Small intestine (tissue), 7 donors: Measurements from ENCODE around the gene DISP3. TPM values are rescaled to one million over a fixed set of nuclear protein-coding genes. Genes with fewer than 3 reads are reported as not detected.

Experiments
- DNase-seq, 2 donors: peaks; one replicate each; pipeline versions ENCODE4 v3.0.0 to v3.0.0-alpha.2; 2013
- FAIRE-seq: peaks from 2 replicates; lab custom pipeline; 2012; peaks lifted over from hg19 to GRCh38; lab: Jason Lieb, UNC
- H3K27ac ChIP-seq, 3 donors: one replicate each; pipeline ENCODE4 v1.5.1; 2013; ENCODE audit warnings: low read length in 2 of 3, mild to moderate bottlenecking in 2 of 3, control low read depth in 1 of 3, inconsistent platforms in 1 of 3, low read depth in 1 of 3, moderate library complexity in 1 of 3
- H3K27me3 ChIP-seq, 3 donors: one replicate each; pipeline ENCODE4 v1.6.1; 2013; ENCODE audit warnings: low read length in 3 of 3, inconsistent platforms in 1 of 3; ENCODE audit not compliant: control insufficient read depth in 3 of 3, insufficient read depth in 3 of 3
- H3K36me3 ChIP-seq, 3 donors: one replicate each; pipeline ENCODE4 v1.6.1; 2013; ENCODE audit warnings: low read length in 3 of 3, inconsistent platforms in 1 of 3, low read depth in 1 of 3, mild to moderate bottlenecking in 1 of 3, moderate library complexity in 1 of 3; ENCODE audit not compliant: control insufficient read depth in 3 of 3, insufficient read depth in 2 of 3
- H3K4me1 ChIP-seq, 3 donors: one replicate each; pipeline ENCODE4 v1.6.1; 2013; ENCODE audit warnings: low read length in 2 of 3, inconsistent platforms in 1 of 3, low read depth in 1 of 3, mild to moderate bottlenecking in 1 of 3, moderate library complexity in 1 of 3; ENCODE audit not compliant: control insufficient read depth in 3 of 3, insufficient read depth in 2 of 3
- H3K4me3 ChIP-seq, 3 donors: one replicate each; pipeline ENCODE4 v1.5.1; 2013; ENCODE audit warnings: low read length in 3 of 3, control low read depth in 1 of 3, inconsistent platforms in 1 of 3, low read depth in 1 of 3, mild to moderate bottlenecking in 1 of 3, moderate library complexity in 1 of 3
- H3K9me3 ChIP-seq, 2 donors: one replicate each; pipeline ENCODE4 v1.6.1; 2013; ENCODE audit warnings: low read depth in 1 of 2, low read length in 1 of 2; ENCODE audit not compliant: control insufficient read depth in 2 of 2, insufficient read depth in 1 of 2
- WGBS, 3 donors: extraction: QIAGEN DNeasy Blood & Tissue Kit; methylation state at CpG; one replicate each; pipeline ENCODE4 v1.1.7; 2013; 5-methylcytosine and 5-hydroxymethylcytosine counted together
- polyA plus RNA-seq, 4 donors: library from polyadenylated mRNA; stranded (reverse) in 3 of 4; unstranded in 1 of 4; fragments of 200-250 nt in 3 of 4; fragments of 120-200 nt in 1 of 4; gene quantifications; one replicate each; pipeline versions ENCODE4 v1.2.1 to v1.2.3, GENCODE V29; 2013
- donor health status: healthy with polysubstance abuse.
- donor health status: control.
- donor health status: control.
- donor health status: Bipolar disorder and iron deficiency.
- donor health status: healthy.

Gene DISP3
- polyA plus RNA-seq, 4 donors: 0.54 to 0.61 TPM; not detected in 2

DNA sequence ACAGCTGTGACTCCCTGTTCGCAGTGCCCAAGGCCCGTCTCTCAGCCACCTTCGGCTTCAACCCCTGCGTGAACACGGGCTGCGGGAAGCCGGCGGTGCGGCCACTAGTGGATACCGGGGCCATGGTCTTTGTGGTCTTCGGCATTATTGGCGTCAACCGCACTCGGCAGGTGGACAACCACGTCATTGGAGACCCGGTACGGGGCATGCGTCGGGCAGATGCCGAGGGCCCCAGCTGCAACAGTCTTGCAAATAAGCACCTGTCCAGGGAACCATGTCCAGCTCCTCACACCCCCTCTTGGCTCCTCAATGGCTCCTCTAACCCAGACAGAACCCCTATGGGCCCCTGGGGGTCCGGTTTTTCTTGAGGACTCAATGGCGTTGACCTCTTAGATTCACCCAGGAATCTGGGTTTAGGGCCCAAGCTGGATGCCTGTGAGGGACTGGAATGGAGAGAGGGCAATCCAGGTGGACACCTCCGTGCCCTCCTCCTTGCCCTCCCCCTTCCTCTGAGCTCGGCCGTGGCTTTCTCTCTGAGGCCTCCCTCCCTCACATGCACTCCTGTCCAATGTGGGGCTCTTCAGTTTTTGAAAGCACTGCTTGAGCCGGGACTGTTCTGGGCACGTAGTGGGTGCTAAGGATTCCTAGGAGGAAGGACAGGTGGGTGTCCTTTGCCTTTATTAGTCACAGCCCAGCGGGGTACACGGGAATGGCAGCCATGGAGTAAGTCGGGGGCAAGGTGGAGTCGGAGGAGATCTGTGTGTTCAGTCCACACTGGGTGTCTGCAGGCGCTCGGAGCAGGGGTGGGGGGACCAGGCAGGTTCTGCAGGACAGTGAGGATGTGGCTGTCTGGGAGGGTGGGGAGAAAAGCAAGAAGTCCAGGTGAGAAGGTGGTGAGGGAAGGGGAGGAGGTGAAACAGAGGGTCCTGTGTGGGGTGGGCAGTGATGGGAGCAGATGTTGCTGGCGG lies 51.1 kb downstream of the DISP3 start:
- Histone ChIP-seq H3K9me3 (no peaks in the 10 kb centered on the region), H3K4me1 (no peaks in the 10 kb centered on the region), H3K36me3 (no peaks in the 10 kb centered on the region), H3K27ac (no peak overlapping the region), H3K4me3 (no peak overlapping the region), H3K27me3 (no peaks in the 10 kb centered on the region)
- FAIRE-seq (no peak), DNase-seq (no peak)
- whole genome bisulfite sequencing, 3 donors: 79 to 85% (median 83%) methylated on average over 34 of the region's 34 CpGs

DNA sequence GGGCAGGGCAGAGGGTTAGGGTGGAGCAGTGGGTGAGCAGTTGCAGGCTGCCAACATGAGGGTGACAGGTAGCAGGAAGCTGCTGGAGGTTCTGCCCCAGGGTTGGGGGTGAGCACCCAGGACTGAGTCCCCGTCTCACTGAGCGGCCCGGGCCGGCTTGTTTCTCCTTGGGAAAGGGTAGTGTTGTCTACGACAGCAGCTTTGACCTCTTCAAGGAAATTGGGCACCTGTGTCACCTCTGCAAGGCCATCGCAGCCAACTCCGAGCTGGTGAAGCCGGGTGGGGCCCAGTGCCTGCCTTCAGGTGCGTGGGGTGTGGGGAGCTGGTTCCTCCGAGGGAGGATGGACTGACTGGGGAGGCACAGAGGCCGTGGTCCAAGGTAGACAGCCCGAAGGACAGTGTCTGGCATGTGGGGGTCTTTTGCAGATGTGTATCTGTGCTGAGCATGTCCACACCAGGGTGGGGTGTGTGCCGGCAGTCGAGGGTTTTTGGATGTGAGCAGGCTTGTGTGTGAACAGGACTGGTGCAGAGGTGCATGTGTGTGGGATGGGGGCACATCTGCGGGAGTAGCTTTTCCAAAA lies 51.9 kb downstream of the DISP3 start:
- WGBS, 3 donors: 58 to 79% (median 66%) methylated on average over 15 of the region's 15 CpGs
- Histone ChIP-seq H3K27ac (no peak overlapping the region), H3K27me3 (no peaks in the 10 kb centered on the region), H3K4me3 (no peak overlapping the region), H3K4me1 (no peaks in the 10 kb centered on the region), H3K36me3 (no peaks in the 10 kb centered on the region), H3K9me3 (no peaks in the 10 kb centered on the region)
- no peak for DNase-seq
- no peak for FAIRE-seq

DNA sequence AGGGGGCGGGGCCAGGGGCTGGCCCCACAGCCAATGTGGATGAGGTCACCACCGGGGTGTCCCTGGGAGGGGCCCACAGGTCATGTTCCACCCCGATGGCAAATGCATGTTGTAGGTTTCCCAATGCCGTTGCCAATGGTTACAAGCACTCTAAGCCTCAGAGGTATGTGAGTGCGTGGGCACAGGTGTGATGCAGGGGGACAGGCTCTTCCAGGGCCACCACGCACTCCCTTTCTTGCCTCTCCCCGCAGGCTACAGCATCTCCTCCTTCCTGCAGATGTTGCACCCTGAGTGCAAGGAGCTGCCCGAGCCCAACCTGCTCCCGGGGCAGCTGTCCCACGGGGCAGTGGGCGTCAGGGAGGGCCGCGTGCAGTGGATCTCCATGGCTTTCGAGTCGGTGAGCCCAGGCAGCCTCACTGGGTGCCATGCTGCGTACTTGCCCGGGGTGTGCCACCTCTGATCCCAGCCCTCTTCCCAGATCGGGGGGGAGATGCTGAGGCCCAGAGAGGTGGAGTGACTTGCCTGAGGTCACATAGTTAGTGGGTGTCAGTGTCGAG lies 52.4 kb downstream of the DISP3 start:
- FAIRE-seq: no peak
- WGBS, 3 donors: 60 to 75% (median 64%) methylated on average over 18 to 19 of the region's 19 CpGs
- Histone ChIP-seq H3K36me3 (no peaks in the 10 kb centered on the region), H3K27ac (no peak overlapping the region), H3K4me1 (no peaks in the 10 kb centered on the region), H3K4me3 (no peak overlapping the region), H3K27me3 (no peaks in the 10 kb centered on the region), H3K9me3 (no peaks in the 10 kb centered on the region)
- DNase-seq: no peak

DNA sequence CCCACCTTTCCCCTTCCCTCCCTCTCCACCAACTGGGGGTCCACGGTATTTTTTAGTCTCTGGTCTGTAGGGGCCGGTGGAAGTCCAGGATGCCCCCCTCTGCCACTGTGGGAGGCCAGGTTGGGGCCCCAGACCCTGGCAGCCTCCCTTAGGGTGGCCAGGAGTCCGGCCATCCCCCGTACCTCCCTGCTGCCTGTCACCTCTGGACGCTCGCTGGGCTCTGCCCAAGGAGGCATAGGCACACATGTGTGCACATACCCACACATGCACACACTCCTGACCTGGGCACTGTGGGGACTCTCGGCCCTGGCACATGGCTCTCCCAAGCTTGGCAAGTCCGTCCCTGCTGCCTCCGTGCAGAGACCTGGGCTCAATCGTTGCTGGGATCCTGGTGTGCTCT lies 53.0 kb downstream of the DISP3 start:
- DNase-seq (no peak), FAIRE-seq (no peak)
- Histone ChIP-seq H3K27ac (no peak overlapping the region), H3K36me3 (no peaks in the 10 kb centered on the region), H3K9me3 (no peaks in the 10 kb centered on the region), H3K27me3 (no peaks in the 10 kb centered on the region), H3K4me3 (no peak overlapping the region), H3K4me1 (no peaks in the 10 kb centered on the region)
- WGBS, 3 donors: 78 to 81% (median 80%) methylated on average over 10 of the region's 10 CpGs

DNA sequence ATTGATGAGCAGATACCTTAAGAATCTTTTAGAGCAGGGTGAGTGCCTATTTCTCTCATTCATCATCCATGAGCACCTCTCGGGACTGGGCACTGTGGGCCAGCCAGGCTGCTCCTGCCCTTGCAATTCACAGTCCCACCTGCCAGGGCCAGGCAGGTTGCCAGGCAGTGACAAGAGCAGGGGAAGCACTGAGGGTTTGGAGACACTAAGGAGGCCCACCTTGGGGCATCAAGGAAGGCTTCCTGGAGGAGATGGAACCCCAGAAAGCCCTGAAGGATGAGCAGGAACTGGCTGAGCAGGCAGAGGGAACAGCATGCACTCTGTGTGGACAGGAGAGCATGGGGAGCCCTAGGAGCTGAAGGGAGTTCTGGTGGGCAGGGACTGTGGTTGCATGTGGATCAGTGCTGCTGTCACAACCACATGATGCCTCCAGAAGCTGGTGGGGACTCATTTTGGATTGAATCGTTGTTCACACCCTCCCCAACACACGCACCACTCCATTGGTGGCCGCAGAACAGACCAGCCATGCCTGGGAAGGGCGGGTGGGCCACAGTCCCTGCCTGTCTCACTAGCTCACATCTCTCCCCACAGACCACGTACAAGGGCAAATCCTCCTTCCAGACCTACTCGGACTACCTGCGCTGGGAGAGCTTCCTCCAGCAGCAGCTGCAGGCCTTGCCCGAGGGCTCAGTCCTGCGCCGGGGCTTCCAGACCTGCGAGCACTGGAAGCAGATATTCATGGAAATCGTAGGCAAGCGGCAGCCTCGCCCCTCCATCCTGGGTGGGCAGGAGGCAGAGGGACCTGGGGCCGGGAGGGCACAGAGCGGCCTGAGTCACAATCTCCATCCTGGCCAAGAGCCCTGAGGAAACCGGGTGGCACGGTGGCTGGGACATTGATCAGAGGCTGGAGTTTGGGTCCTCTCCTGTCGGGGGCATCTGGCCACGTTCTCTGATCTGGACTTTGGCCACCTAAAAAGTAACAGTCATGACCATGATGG lies 55.1 kb downstream of the DISP3 start:
- Histone ChIP-seq H3K27ac (no peak overlapping the region), H3K4me3 (no peak overlapping the region), H3K27me3 (no peaks in the 10 kb centered on the region), H3K9me3 (no peaks in the 10 kb centered on the region), H3K36me3 (no peaks in the 10 kb centered on the region), H3K4me1 (no peaks in the 10 kb centered on the region)
- FAIRE-seq (no peak), DNase-seq (no peak)
- WGBS, 3 donors: 78 to 88% (median 84%) methylated on average over 20 to 21 of the region's 21 CpGs

DNA sequence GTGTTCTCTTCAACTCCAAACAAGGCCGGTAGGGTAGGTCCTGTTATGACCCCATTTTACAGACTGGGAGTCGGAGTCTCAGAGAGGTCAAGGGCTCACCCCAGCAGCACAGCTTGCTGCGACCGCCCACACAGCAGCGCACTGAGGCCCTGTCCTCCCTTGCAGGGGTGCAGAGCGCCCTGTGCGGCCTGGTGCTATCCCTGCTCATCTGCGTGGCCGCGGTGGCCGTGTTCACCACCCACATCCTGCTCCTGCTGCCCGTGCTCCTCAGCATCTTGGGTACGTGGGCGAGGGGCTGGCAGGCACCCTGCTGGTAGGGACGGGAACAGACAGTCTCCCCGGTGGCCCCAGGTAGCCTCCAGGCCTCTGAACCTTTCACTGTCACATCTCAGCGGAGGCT lies 55.9 kb downstream of the DISP3 start:
- no peaks in the 10 kb centered on the region for H3K27me3 ChIP-seq
- WGBS, 3 donors: 79 to 86% (median 83%) methylated on average over 16 to 17 of the region's 17 CpGs
- no peak overlapping the region for H3K27ac ChIP-seq
- no peaks in the 10 kb centered on the region for H3K4me1 ChIP-seq
- H3K4me3 ChIP-seq: no peak overlapping the region
- DNase-seq (no peak), FAIRE-seq (no peak)
- H3K36me3 ChIP-seq: no peaks in the 10 kb centered on the region
- H3K9me3 ChIP-seq: no peaks in the 10 kb centered on the region

DNA sequence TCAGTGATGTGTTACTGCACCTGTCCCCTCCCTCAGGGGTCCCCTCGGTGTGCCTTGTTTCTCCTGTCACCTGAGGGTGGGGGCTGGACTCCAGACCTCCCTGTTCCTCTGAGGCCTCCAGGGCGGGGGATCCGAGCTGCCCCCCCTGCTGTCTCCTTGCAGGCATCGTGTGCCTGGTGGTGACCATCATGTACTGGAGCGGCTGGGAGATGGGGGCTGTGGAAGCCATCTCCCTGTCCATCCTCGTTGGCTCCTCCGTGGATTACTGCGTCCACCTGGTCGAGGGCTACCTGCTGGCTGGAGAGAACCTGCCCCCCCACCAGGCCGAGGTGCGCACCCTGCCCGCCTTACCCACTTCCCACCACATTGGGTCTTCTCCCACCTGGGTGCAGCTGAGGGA lies 56.4 kb downstream of the DISP3 start:
- H3K27me3 ChIP-seq: no peaks in the 10 kb centered on the region
- no peaks in the 10 kb centered on the region for H3K4me1 ChIP-seq
- DNase-seq (no peak), FAIRE-seq (no peak)
- H3K4me3 ChIP-seq: no peak overlapping the region
- 76 to 85% (median 81%) methylated on average over 11 to 12 of the region's 12 CpGs for WGBS, 3 donors
- H3K27ac ChIP-seq: no peak overlapping the region
- H3K9me3 ChIP-seq: no peaks in the 10 kb centered on the region
- H3K36me3 ChIP-seq: no peaks in the 10 kb centered on the region
